ENCODE results near the gene PROC.

- TF ChIP-seq CTCF (conservative IDR thresholded peaks at IDR 0.05) (no peak), ZFX (IDR thresholded peaks at IDR 0.05) (no peak)
Observed at GRCh38 chr2:127386764-127387654, 31.2 kb upstream of the PROC start.
